Measurements from ENCODE around the gene PRDM7. TPM values are rescaled to one million over a fixed set of nuclear protein-coding genes. Genes with fewer than 3 reads are reported as not detected.
A peak's percentile ranks its signal among the peaks of the same experiment; 100 is the strongest.
"Not testable (repeated sequence)": the region's sequence is repeated elsewhere in the genome, so short reads cannot be mapped to it uniquely, and the experiment has no call there.

PRDM7 gene
- total RNA-seq, 1 donor from 2014 or later: not detected

GRCh38 chr16:90070440-90070839, 6.7 kb downstream of the PRDM7 start:
- no peak for ATAC-seq

- no peak for ATAC-seq
Measured at GRCh38 chr16:90061437-90061836, 15.7 kb downstream of the PRDM7 start.

DNA sequence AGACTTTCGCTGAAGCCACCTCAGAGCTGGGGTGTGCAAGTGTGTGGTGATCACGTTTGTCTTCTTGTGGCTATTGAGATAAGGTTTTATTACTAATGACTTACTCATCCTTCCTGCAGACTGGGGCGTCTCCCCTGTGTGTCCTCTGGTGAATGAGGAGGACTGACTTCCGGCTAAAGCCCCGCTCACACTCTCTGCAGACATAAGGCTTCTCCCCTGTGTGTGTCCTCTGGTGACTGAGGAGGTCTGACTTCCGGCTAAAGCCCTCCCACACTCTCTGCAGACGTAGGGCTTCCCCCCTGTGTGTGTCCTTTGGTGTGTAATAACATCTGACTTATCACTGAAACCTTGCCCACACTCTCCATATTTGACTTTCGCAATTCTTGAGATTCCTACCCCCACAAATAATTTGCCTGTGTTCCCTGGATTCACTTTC, 19.4 kb downstream of the PRDM7 start:
- ATAC-seq: no peak

- ATAC-seq: not testable (repeated sequence)
Measured at GRCh38 chr16:90056521-90056920, 20.6 kb downstream of the PRDM7 start.

GRCh38 chr16:90055371-90055770, 21.8 kb downstream of the PRDM7 start:
- no peak for ATAC-seq

DNA sequence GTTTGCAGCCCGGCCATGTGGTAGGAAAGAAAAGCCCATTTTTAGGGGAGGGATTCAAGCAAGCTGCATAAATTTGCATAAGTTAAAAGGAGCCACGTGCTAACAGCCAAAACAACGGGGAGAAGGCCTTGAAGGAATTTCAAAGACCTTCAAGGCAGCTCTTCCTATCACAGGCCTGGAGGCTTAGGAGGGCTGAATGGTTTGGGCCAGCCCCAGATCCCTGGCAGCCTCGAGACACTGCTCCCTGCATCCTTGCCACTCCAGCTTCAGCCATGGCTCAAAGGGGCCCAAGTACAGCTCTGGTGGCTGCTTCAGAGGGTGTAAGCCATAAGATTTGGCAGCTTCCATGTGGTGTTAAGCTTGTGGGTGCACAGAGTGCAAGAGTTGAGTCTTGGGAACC, 22.6 kb downstream of the PRDM7 start:
- ATAC-seq: no peak

DNA sequence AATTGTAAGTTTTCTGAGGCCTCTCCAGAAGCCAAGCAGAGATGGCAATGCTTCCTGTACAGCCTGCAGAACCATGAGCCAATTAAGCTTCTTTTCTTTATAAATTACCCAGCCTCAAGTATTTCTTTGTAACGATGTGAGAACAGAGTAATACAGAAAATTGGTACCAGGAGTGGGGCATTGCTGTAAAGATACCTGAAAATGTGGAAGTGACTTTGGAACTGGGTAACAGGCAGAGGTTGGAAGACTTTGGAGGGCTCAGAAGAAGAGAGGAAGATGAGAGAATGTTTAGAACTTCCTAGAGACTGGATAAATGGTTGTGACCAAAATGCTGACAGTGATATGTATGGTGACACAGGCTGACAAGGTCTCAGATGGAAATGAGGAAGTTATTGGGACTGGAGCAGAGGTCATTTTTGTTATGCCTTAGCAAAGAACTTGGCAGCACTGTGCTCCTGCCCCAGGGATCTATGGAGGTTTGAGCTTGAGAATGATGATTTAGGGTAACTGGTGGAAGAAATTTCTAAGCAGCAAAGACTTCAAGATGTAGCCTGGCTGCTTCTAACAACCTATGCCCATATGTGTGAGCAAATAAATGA, 23.1 kb downstream of the PRDM7 start:
- ATAC-seq: no peak

DNA sequence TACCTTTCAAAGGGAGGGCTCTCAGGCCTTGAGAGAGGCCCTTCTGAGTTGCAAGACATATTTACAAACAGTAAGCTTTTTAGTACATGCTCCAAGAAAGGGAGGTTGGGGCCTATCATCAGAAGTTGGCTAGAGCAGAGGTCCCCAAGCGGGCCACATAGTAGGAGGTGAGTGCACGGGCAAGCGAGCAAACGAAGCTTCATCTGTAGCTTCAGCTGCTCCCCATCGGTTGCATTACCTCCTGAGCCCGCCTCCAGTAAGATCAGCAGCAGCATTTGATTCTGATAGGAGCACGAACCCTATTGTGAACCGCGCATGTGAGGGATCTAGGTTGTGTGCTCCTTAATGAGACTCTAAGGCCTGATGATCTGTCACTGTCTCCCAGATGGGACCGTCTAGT, 26.2 kb downstream of the PRDM7 start:
- ATAC-seq: no peak

GRCh38 chr16:90048737-90049330, 28.3 kb downstream of the PRDM7 start:
- ATAC-seq: no peak

DNA sequence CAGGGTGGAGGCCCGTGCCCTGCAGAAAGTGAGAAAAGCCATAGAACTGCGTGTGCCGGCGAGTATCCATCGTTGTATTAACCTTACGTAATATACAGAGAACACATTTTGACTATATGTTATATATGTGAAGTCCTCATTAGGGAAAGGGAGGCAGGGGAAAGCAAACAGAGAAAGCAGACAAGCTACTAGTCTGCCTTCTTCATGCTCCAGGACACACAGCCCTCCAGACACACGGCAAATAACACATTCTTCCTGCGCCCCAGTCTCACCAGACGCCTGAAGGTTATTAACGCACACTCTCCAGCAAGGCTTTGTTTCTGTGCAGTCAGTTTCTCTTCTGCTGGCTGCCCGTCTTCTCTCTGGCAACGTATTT, 28.8 kb downstream of the PRDM7 start:
- no peak for ATAC-seq

- peak; percentile 1 for ATAC-seq
Measured at GRCh38 chr16:90047714-90048346, 29.3 kb downstream of the PRDM7 start.

- peak; percentile 1 for ATAC-seq
Measured at GRCh38 chr16:90046971-90047713, 30.0 kb downstream of the PRDM7 start.

DNA sequence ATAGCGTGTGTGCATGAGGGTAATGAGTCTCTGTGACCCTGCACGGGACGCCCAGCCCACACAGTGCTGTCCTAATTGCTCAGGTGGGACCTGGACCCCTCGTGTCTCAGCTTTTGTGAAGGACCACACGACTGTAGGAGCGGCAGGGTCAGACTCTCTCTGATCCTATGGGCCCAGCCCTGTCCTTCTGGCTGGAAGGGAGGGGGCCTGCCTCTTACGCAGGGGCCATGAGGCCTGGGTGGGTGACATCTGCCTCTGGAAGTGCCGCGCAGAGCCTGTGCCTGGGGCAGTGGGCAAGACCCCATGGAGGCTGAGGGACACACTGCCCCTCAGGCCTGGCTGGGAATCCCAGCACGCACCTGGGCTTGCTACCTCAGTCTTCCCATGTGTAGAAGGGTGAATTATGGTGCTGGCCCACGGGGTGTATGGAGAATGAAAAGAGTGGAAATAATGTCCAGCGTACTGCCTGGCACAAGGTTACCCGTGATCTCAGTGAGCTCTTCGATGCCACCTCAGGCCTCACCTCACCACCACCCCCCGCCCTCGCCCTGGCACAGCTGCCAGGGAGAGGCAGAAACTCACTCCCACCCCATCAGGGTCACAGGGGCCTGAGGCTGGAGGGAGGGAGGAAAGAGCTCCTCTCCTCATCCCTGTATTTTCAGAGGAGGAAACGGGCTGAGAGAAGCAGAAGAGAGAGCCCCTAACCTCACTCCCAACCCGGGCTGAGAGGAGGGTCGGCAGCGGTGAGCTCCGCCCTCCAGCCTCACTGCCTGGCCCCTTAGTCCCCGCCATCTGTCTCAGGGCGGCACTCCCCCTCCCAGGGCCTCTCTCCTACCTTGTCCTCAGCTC, 30.8 kb downstream of the PRDM7 start:
- peak; percentile 3 for ATAC-seq

GRCh38 chr16:90044111-90044551, 33.0 kb downstream of the PRDM7 start:
- ATAC-seq: peak; percentile 90

- ATAC-seq: no peak
Measured at GRCh38 chr16:90043526-90043925, 33.6 kb downstream of the PRDM7 start.

- ATAC-seq: no peak
Measured at GRCh38 chr16:90042946-90043514, 34.1 kb downstream of the PRDM7 start.

- no peak for ATAC-seq
Measured at GRCh38 chr16:90041896-90042473, 35.1 kb downstream of the PRDM7 start.

GRCh38 chr16:90040152-90041023, 36.7 kb downstream of the PRDM7 start:
- ATAC-seq: no peak

GRCh38 chr16:90037276-90037675, 39.9 kb downstream of the PRDM7 start:
- no peak for ATAC-seq

DNA sequence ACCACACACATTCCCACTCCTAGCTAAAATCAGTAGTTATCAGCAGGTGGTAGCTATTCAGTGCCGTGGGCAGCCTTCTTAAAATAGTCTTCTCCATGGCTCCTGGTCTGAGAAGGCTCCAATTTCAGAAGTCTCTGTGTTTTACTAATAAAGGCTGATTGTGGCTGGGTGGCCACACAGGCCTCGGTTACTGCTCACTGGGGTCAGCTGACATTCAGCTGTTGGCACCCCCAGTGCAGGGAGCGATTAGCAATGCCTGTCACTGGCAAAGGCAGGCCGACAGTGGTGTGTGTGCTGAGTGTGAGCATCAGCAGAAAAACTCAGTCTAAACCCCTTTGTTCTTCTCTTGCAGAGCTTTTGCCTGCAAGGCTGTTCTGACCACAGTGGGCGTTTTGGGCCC, 41.2 kb downstream of the PRDM7 start:
- ATAC-seq: no peak

DNA sequence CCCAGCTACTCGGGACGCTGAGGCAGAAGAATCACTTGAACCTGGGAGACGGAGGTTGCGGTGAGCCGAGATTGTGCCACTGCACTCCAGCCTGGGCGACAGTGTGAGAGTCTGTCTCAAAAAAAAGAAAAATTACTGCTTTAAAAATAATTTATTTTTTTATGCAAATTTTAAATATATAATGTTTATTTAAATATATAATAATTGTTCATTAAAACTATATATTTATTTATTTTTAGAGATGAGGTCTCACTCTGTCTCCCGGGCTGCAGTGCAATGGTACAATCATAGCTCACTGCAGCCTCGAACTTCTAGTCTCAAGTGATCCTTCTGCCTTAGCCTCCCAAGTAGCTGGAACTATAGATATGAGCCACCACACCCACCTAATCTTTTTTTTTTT, 42.6 kb downstream of the PRDM7 start:
- ATAC-seq: no peak
